ACC112 (cell line): Measurements from ENCODE around the gene APC2.

Experiments
- H2AFZ ChIP-seq: fragments of 200-600 bp; sonication (generic); one replicate; pipeline ENCODE4 v1.6.0; 2017; ENCODE audit warnings: antibody characterized with exemption, low read length; ENCODE audit not compliant: unreplicated experiment
- H3K27ac ChIP-seq: fragments of 200-600 bp; sonication (generic); 2 replicates; pipeline ENCODE4 v1.5.1; 2014; ENCODE audit warnings: low read depth, mild to moderate bottlenecking, antibody characterized with exemption, low read length, moderate library complexity
- H3K27me3 ChIP-seq: fragments of 200-600 bp; sonication (generic); 2 replicates; pipeline ENCODE4 v1.6.1; 2014; ENCODE audit warnings: mild to moderate bottlenecking, antibody characterized with exemption, low read length, moderate library complexity, mixed read lengths; ENCODE audit not compliant: insufficient read depth
- H3K36me3 ChIP-seq: fragments of 200-600 bp; sonication (generic); 2 replicates; pipeline ENCODE4 v1.6.1; 2016; ENCODE audit warnings: mild to moderate bottlenecking, antibody characterized with exemption, low read length, moderate library complexity, mixed read lengths; ENCODE audit not compliant: insufficient read depth
- H3K4me1 ChIP-seq: fragments of 200-600 bp; sonication (generic); one replicate; pipeline ENCODE4 v1.6.1; 2016; ENCODE audit warnings: low read length, mixed read lengths; ENCODE audit not compliant: insufficient read depth, unreplicated experiment, control insufficient read depth
- H3K4me3 ChIP-seq: fragments of 200-600 bp; sonication (generic); 2 replicates; pipeline ENCODE4 v1.5.1; 2014; ENCODE audit warnings: mild to moderate bottlenecking, low read depth, low read length
- H3K79me2 ChIP-seq: fragments of 200-600 bp; sonication (generic); one replicate; pipeline ENCODE4 v1.6.0; 2016; ENCODE audit warnings: low read length; ENCODE audit not compliant: control insufficient read depth, unreplicated experiment, insufficient read depth

APC2 gene

DNA sequence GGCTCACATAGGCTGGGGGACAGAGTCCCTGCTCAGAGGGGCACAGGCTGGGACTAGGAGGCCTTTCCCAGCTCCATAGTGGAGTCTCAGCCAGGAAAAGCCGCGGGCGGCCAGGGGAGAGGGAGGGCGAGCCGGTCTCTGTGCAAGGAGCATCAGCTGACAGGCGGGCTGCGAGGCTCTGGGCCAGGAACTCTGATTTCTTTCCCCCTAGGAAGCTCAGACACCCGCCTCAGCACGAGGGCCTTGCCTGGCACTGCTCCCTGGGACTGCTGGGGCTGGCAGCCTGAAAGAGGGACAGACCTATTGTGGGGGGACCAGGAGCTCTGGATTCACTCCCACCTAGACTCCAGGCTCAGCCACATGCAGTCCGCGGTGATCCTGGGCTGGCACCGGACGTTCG is 71.7 kb downstream of the APC2 start:
- Histone ChIP-seq H2AFZ (no peak overlapping the region), H3K27ac (no peak overlapping the region), H3K4me1 (no peaks in the 10 kb centered on the region), H3K27me3 (peaks cover 17% of the 10 kb centered on the region), H3K36me3 (no peaks in the 10 kb centered on the region), H3K79me2 (no peaks in the 10 kb centered on the region), H3K4me3 (no peak overlapping the region)

DNA sequence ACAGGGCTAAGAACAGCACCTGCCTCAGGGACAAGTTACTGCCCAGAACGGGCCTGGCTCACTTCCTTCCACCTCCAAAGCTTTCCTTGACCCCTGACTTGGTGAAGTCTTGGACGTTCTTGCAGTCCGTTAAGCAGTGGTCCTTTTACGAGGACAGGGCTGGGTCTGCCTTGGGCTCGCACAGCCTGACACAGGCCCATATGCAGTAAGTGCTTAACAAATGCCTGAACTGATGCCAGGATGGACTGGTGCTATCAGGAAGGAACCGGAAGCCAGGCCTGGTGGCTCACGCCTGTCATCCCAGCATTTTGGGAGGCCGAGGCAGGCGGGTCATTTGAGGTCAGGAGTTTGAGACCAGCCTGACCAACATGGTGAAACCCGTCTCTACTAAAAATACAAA is 72.1 kb downstream of the APC2 start:
- H3K4me1 ChIP-seq: no peaks in the 10 kb centered on the region
- no peaks in the 10 kb centered on the region for H3K36me3 ChIP-seq
- no peak overlapping the region for H3K4me3 ChIP-seq
- peaks cover 17% of the 10 kb centered on the region for H3K27me3 ChIP-seq
- no peak overlapping the region for H2AFZ ChIP-seq
- no peaks in the 10 kb centered on the region for H3K79me2 ChIP-seq
- H3K27ac ChIP-seq: no peak overlapping the region

GRCh38 chr19:1522838-1523237 is 72.9 kb downstream of the APC2 start:
- H3K4me1 ChIP-seq: no peaks in the 10 kb centered on the region
- no peaks in the 10 kb centered on the region for H3K79me2 ChIP-seq
- H3K36me3 ChIP-seq: no peaks in the 10 kb centered on the region
- H3K4me3 ChIP-seq: no peak overlapping the region
- H2AFZ ChIP-seq: no peak overlapping the region
- H3K27ac ChIP-seq: no peak overlapping the region
- peaks cover 17% of the 10 kb centered on the region for H3K27me3 ChIP-seq
